Measurements from ENCODE around the gene HMCN2.

Gene HMCN2

DNA sequence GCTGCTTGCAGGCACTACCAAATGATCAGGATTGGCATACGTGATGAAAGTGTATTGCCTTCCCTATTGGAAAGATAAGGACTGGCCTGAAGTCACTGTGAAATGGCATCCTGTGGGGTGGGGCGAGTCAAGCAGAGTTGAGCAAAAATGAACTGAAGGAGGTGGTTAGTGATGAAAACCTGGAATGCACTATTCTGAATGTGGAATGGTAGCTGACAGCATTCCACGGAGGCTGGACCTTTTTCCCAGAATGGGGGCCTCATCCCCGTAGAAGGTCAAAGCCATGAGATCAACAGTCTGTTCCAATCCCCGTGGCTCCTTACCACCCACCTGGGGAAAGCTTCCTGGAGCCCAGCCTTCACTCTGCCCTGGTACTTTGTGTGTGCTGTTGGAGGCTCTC lies 216.9 kb downstream of the HMCN2 start:
- no peak for DNase-seq (ENCODE audit: low read depth)
- TF ChIP-seq, protein P1, sequence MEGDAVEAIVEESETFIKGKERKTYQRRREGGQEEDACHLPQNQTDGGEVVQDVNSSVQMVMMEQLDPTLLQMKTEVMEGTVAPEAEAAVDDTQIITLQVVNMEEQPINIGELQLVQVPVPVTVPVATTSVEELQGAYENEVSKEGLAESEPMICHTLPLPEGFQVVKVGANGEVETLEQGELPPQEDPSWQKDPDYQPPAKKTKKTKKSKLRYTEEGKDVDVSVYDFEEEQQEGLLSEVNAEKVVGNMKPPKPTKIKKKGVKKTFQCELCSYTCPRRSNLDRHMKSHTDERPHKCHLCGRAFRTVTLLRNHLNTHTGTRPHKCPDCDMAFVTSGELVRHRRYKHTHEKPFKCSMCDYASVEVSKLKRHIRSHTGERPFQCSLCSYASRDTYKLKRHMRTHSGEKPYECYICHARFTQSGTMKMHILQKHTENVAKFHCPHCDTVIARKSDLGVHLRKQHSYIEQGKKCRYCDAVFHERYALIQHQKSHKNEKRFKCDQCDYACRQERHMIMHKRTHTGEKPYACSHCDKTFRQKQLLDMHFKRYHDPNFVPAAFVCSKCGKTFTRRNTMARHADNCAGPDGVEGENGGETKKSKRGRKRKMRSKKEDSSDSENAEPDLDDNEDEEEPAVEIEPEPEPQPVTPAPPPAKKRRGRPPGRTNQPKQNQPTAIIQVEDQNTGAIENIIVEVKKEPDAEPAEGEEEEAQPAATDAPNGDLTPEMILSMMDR (IDR thresholded peaks at IDR 0.05; ENCODE audit: insufficient read depth, low read depth, low read length, missing control alignments), result no peak
- H3K4me3 ChIP-seq (ENCODE audit: low read depth, low read length), result no peak overlapping the region

DNA sequence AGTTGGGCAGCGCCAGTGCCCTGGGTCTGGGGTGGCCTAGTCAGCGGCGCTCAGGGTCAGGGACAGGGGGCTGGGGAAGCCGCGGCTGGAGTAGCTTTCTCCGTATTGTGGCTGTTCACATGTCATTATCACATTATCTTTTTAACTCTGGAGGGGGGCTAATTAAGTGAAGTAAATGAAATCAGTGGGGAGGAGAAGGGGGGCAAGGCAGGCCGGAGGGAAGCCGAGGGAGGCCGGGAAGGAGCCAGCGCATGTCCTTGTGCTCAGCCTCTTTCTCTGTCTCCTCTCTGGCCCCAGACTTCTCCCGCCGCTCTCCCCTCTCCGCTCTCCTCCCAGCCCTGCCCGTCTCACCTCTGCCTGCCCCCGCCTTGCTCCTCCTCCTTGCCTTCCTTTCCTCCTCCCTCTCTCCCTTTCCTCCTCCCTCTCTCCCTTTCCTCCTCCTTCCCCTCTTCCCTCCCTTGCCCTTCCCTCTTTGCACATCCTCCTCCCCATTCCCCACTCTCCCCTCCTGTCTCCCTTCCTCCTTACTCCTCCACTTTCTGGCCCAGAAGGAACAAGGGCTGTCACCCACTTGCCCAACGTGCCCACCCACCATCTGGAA lies 217.9 kb downstream of the HMCN2 start:
- DNase-seq (ENCODE audit: low read depth), result no peak
- TF ChIP-seq, protein P1 (IDR thresholded peaks at IDR 0.05; ENCODE audit: insufficient read depth, low read depth, low read length, missing control alignments), result no peak

More for the DNA sequence above, 217.9 kb downstream of the HMCN2 start:
- no peak overlapping the region for H3K4me3 ChIP-seq (ENCODE audit: low read depth, low read length)

All from GM12865 (cell line).